Measurements from ENCODE around the gene ZNF701.

DNA sequence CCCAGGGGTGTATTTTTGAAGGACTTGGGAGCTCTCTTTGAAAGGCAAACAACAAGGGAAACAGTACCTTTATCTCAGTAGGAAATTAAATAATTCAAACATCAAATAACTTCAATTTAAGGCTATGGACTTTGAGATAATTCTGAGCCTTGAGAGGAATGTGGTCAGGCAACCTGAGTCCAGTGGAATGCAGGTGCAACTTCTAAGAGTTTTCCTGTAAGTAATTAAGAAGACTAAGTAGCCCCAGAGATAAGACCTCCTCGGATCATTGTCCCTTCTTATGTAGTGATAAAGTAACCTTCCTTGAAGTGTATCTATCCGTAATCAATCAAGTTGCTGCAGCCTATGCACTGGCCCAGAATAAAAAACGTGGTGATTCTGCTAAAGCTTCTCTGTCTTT is 29.2 kb downstream of the ZNF701 start:
- no peak for TF ChIP-seq CTCF (IDR thresholded peaks at IDR 0.05)
- TF ChIP-seq EP300 (IDR thresholded peaks at IDR 0.05): no peak
- TF ChIP-seq POLR2AphosphoS5 (IDR thresholded peaks at IDR 0.05): no peak
- TF ChIP-seq POLR2A (IDR thresholded peaks at IDR 0.05): no peak

Measured in stomach (tissue), 4 donors.